Cardiac muscle cell (in vitro differentiated cells and primary cell): Measurements from ENCODE around the gene JMJD7. TPM values are rescaled to one million over a fixed set of nuclear protein-coding genes. Genes with fewer than 3 reads are reported as not detected.

ENCODE experiments used
- DNase-seq, 2 donors: peaks; one replicate each; pipeline versions ENCODE4 v3.0.0 to v3.0.0-alpha.2; 2010 to 2017; ENCODE audit warnings: low read depth in 1 of 2, low spot score in 1 of 2
- H3K27ac ChIP-seq: fragments of 200-600 bp; sonication (generic); 2 replicates; pipeline ENCODE4 v1.5.1; 2016
- H3K27me3 ChIP-seq: fragments of 200-600 bp; sonication (generic); 2 replicates; pipeline ENCODE4 v1.6.0; 2016; ENCODE audit warnings: control low read depth
- H3K36me3 ChIP-seq: fragments of 200-600 bp; sonication (generic); 2 replicates; pipeline ENCODE4 v1.5.1; 2016; ENCODE audit warnings: control low read depth
- H3K4me1 ChIP-seq: fragments of 200-600 bp; sonication (generic); 2 replicates; pipeline ENCODE4 v1.8.1; 2017; ENCODE audit warnings: low read depth, mild to moderate bottlenecking, mixed run types
- H3K4me3 ChIP-seq: fragments of 200-600 bp; sonication (generic); 2 replicates; pipeline ENCODE4 v1.5.1; 2016; ENCODE audit warnings: mild to moderate bottlenecking
- H3K9me3 ChIP-seq: fragments of 200-600 bp; sonication (generic); 2 replicates; pipeline ENCODE4 v1.5.1; 2017; ENCODE audit warnings: low read depth, mild to moderate bottlenecking, control low read depth
- CTCF ChIP-seq: IDR thresholded peaks from 2 replicates; pipeline ENCODE4 v1.5.1; 2012; ENCODE audit warnings: low read depth, mild to moderate bottlenecking, low read length
- polyA plus RNA-seq: library from polyadenylated mRNA; unstranded; fragments of >200 nt; fragmentation: Nextera tagmentation; extraction: Ambion mirVana; gene quantifications from 2 replicates; pipeline ENCODE4 v1.2.1, GENCODE V29; 2016
- total RNA-seq: library from RNA; depleted of rRNA; stranded (reverse); fragments of >200 nt; gene quantifications from 2 replicates; pipeline ENCODE4 v1.2.3, GENCODE V29; 2016

The JMJD7 gene
- total and polyA plus RNA-seq, 2 experiments from 2014 or later, result 17.4 to 29.4 TPM

- no peak for TF ChIP-seq CTCF
- H3K4me3 ChIP-seq, result no peak overlapping the region
- no peaks in the 10 kb centered on the region for H3K9me3 ChIP-seq
- H3K27me3 ChIP-seq, result no peaks in the 10 kb centered on the region
- no peak overlapping the region for H3K27ac ChIP-seq
- no peaks in the 10 kb centered on the region for H3K4me1 ChIP-seq
- peaks cover 3% of the 10 kb centered on the region for H3K36me3 ChIP-seq
- DNase-seq, result no peak
These were observed 13.2 kb downstream of the JMJD7 start for GRCh38 chr15:41841131-41841530.

- Histone ChIP-seq H3K27ac (no peak overlapping the region), H3K4me1 (no peaks in the 10 kb centered on the region), H3K36me3 (peaks cover 3% of the 10 kb centered on the region), H3K27me3 (no peaks in the 10 kb centered on the region), H3K9me3 (no peaks in the 10 kb centered on the region), H3K4me3 (no peak overlapping the region)
- DNase-seq, result no peak
- no peak for TF ChIP-seq CTCF
These were observed 14.3 kb downstream of the JMJD7 start for GRCh38 chr15:41842229-41842628.

GRCh38 chr15:41843571-41843970 lies 15.7 kb downstream of the JMJD7 start:
- DNase-seq, result no peak
- Histone ChIP-seq H3K4me1 (no peaks in the 10 kb centered on the region), H3K27ac (no peak overlapping the region), H3K9me3 (no peaks in the 10 kb centered on the region), H3K36me3 (peaks cover 7% of the 10 kb centered on the region), H3K27me3 (no peaks in the 10 kb centered on the region), H3K4me3 (no peak overlapping the region)
- no peak for TF ChIP-seq CTCF

- no peak for DNase-seq
- no peak overlapping the region for H3K27ac ChIP-seq
- no peaks in the 10 kb centered on the region for H3K4me1 ChIP-seq
- H3K36me3 ChIP-seq, result peaks cover 7% of the 10 kb centered on the region
- no peaks in the 10 kb centered on the region for H3K9me3 ChIP-seq
- H3K27me3 ChIP-seq, result no peaks in the 10 kb centered on the region
- H3K4me3 ChIP-seq, result no peak overlapping the region
- TF ChIP-seq CTCF, result no peak
These were observed 16.9 kb downstream of the JMJD7 start for GRCh38 chr15:41844814-41845213.

GRCh38 chr15:41847206-41847605 lies 19.3 kb downstream of the JMJD7 start:
- no peak for TF ChIP-seq CTCF
- Histone ChIP-seq H3K9me3 (no peaks in the 10 kb centered on the region), H3K4me1 (no peaks in the 10 kb centered on the region), H3K27ac (no peak overlapping the region), H3K4me3 (no peak overlapping the region), H3K36me3 (peaks cover 7% of the 10 kb centered on the region), H3K27me3 (no peaks in the 10 kb centered on the region)
- no peak for DNase-seq

- Histone ChIP-seq H3K27me3 (no peaks in the 10 kb centered on the region), H3K4me3 (no peak overlapping the region), H3K27ac (no peak overlapping the region), H3K9me3 (no peaks in the 10 kb centered on the region), H3K36me3 (peaks cover 7% of the 10 kb centered on the region), H3K4me1 (no peaks in the 10 kb centered on the region)
- no peak for DNase-seq
- no peak for TF ChIP-seq CTCF
These were observed 20.1 kb downstream of the JMJD7 start for GRCh38 chr15:41847981-41848380.
